Liver (tissue), 9 donors: ENCODE measurements around the gene FOXF2. TPM values are rescaled to one million over a fixed set of nuclear protein-coding genes. Genes with fewer than 3 reads are reported as not detected.

Source experiments
- DNase-seq: peaks from one replicate; pipeline ENCODE4 v3.0.0-alpha.2; 2017; ENCODE audit warnings: low spot score
- H3K27ac ChIP-seq, 2 donors: one replicate each; pipeline ENCODE4 v1.7.0; 2013; ENCODE audit warnings: inconsistent platforms in 2 of 2, low read length in 2 of 2, control low read depth in 1 of 2, low read depth in 1 of 2, mild to moderate bottlenecking in 1 of 2
- H3K27me3 ChIP-seq, 4 donors: one replicate each; pipeline versions ENCODE4 v1.6.1 to v1.7.0; 2013; ENCODE audit warnings: low read length in 3 of 4, inconsistent platforms in 1 of 4, mild to moderate bottlenecking in 1 of 4, moderate library complexity in 1 of 4; ENCODE audit not compliant: control insufficient read depth in 4 of 4, insufficient read depth in 4 of 4
- H3K36me3 ChIP-seq, 4 donors: one replicate each; pipeline versions ENCODE4 v1.6.1 to v1.7.0; 2013; ENCODE audit warnings: low read length in 3 of 4, mild to moderate bottlenecking in 3 of 4, low read depth in 1 of 4, moderate library complexity in 1 of 4; ENCODE audit not compliant: control insufficient read depth in 4 of 4, insufficient read depth in 3 of 4
- H3K4me1 ChIP-seq, 4 donors: one replicate each; pipeline versions ENCODE4 v1.6.1 to v1.7.0; 2013; ENCODE audit warnings: low read length in 3 of 4, mild to moderate bottlenecking in 3 of 4, moderate library complexity in 1 of 4; ENCODE audit not compliant: control insufficient read depth in 4 of 4, insufficient read depth in 4 of 4
- H3K4me3 ChIP-seq, 3 donors: one replicate each; pipeline versions ENCODE4 v1.6.1 to v1.7.0; 2013; ENCODE audit warnings: low read length in 3 of 3, control low read depth in 1 of 3, low read depth in 1 of 3, mild to moderate bottlenecking in 1 of 3
- H3K9ac ChIP-seq, 2 donors: one replicate each; pipeline ENCODE4 v1.7.0; 2013; ENCODE audit warnings: low read length in 2 of 2, mild to moderate bottlenecking in 2 of 2, moderate library complexity in 2 of 2, control low read depth in 1 of 2, low read depth in 1 of 2
- H3K9me3 ChIP-seq, 4 donors: one replicate each; pipeline versions ENCODE4 v1.6.1 to v1.7.0; 2013; ENCODE audit warnings: low read length in 3 of 4; ENCODE audit not compliant: control insufficient read depth in 4 of 4
- EGR1 ChIP-seq, 2 donors: IDR thresholded peaks; 2 replicates each; pipeline ENCODE4 v1.6.1; 2016 to 2018; ENCODE audit warnings: antibody characterized with exemption in 2 of 2, low read depth in 2 of 2
- FOXA1 ChIP-seq: IDR thresholded peaks from 2 replicates; pipeline ENCODE4 v1.6.1; 2016; ENCODE audit warnings: antibody characterized with exemption
- FOXA2 ChIP-seq: IDR thresholded peaks from 2 replicates; pipeline ENCODE4 v1.6.1; 2016; ENCODE audit warnings: antibody characterized with exemption
- HNF4A ChIP-seq, 2 donors: conservative IDR thresholded peaks; 2 replicates each; pipeline ENCODE4 v1.6.1; 2016; ENCODE audit warnings: antibody characterized with exemption in 2 of 2, mild to moderate bottlenecking in 2 of 2
- HNF4G ChIP-seq: IDR thresholded peaks from 2 replicates; pipeline ENCODE4 v1.6.1; 2016; ENCODE audit warnings: antibody characterized with exemption
- JUND ChIP-seq, 2 donors: IDR thresholded peaks; 2 replicates each; pipeline ENCODE4 v1.6.1; 2016; ENCODE audit warnings: antibody characterized with exemption in 2 of 2
- NR2F2 ChIP-seq: IDR thresholded peaks from 2 replicates; pipeline ENCODE4 v1.6.1; 2016; ENCODE audit warnings: antibody characterized with exemption
- RAD21 ChIP-seq, 2 donors: IDR thresholded peaks; 2 replicates each; pipeline ENCODE4 v1.6.1; 2016; ENCODE audit warnings: antibody characterized with exemption in 2 of 2, mild to moderate bottlenecking in 2 of 2
- REST ChIP-seq: IDR thresholded peaks from 2 replicates; pipeline ENCODE4 v1.6.1; 2016; ENCODE audit warnings: antibody characterized with exemption, mild to moderate bottlenecking
- RXRA ChIP-seq, 2 donors: IDR thresholded peaks; 2 replicates each; pipeline ENCODE4 v1.6.1; 2017 to 2018; ENCODE audit warnings: antibody characterized with exemption in 2 of 2, mild to moderate bottlenecking in 1 of 2
- SP1 ChIP-seq: IDR thresholded peaks from 2 replicates; pipeline ENCODE4 v1.6.1; 2018; ENCODE audit warnings: antibody characterized with exemption, mild to moderate bottlenecking
- TAF1 ChIP-seq: conservative IDR thresholded peaks from 2 replicates; pipeline ENCODE4 v1.6.1; 2016; ENCODE audit warnings: antibody characterized with exemption, mild to moderate bottlenecking
- YY1 ChIP-seq: IDR thresholded peaks from 2 replicates; pipeline ENCODE4 v1.6.1; 2016; ENCODE audit warnings: antibody characterized with exemption, mild to moderate bottlenecking
- WGBS: extraction: QIAGEN DNeasy Blood & Tissue Kit; methylation state at CpG from one replicate; pipeline ENCODE4 v1.1.7; 2013; 5-methylcytosine and 5-hydroxymethylcytosine counted together
- polyA plus RNA-seq, 2 donors: library from polyadenylated mRNA; stranded (reverse) in 1 of 2; unstranded in 1 of 2; fragments of 200-250 nt in 1 of 2; fragments of >200 nt in 1 of 2; fragmentation: Nextera tagmentation in 1 of 2; extraction: Ambion mirVana in 1 of 2; gene quantifications; one replicate each; pipeline versions ENCODE4 v1.2.1 to v1.2.3, GENCODE V29; 2013 to 2015
- total RNA-seq, 2 donors: library from RNA; depleted of rRNA; stranded (reverse); fragments of >200 nt; gene quantifications; one replicate each; pipeline ENCODE4 v1.2.3, GENCODE V29; 2014
- TF ChIP-seq, protein P1 (sequence below): IDR thresholded peaks from 2 replicates; pipeline ENCODE4 v1.6.1; 2016; ENCODE audit warnings: antibody characterized with exemption
- TF ChIP-seq, protein P2 (sequence below): fragments of 150-350 bp; IDR thresholded peaks from 2 replicates; pipeline ENCODE4 v1.5.1; 2017; ENCODE audit warnings: improper control_type of control experiment, low read depth, low read length; ENCODE audit not compliant: missing input control
- TF ChIP-seq, protein P3 (sequence below): IDR thresholded peaks from 2 replicates; pipeline ENCODE4 v1.6.1; 2016; ENCODE audit warnings: antibody characterized with exemption
- donor health status: healthy.
- donor health status: healthy.
- donor health status: healthy.
- donor health status: healthy.
- donor health status: healthy.

The FOXF2 gene
- total and polyA plus RNA-seq, 4 donors = 0.05 TPM; not detected in 3

DNA sequence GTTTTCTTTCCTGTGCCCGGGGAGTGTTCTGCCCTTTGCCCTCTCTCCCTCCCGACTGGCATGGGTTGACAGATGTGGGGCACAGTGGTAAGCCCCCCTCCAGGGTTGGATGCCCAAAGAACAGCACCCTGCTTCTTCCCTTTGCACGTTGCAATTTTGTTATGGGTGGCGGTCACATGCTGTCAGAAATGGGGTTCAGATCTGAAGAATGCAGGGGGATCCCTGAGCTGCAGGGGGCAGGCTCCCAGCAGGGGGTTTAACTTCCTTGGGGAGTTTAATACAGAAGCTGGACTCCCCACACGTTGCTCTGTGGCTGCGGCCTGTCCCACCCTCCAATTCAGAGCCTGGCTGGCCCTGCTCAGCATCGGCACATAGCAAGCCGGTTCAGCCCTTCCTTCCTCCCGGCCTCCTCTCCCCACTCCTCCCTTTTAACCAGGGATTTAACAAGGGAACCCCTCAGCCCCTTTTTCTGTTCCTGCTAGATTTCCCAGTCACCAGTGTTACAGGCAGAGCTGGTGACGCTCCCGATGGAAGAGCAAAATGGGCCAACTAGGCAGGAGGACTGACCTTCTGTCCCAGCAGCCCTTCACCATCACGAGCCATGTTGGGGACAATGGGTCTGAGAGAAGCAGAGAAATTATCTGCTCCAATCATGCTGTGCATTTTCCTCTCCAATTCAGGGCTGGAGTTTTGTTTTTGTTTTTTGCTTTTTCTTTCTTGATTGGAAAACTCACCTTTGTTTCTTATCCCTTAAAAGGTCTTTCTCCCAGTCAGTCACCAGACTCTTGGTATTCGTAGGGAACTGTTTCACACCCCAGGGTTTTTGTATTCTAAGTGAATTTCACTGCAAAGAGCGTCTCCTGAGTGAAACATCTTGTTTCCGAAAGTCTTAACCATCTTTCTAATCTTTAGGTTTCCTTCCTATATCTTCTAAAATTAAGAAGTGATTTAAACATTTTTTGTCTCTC lies 6.8 kb downstream of the FOXF2 start:
- Histone ChIP-seq H3K9me3 (no peaks in the 10 kb centered on the region), H3K4me1 (peaks cover 11 to 13% (median 12%) of the 10 kb centered on the region in 4 donors), H3K9ac (no peak overlapping the region), H3K27ac (no peak overlapping the region), H3K27me3 (peaks cover 2 to 25% (median 23%) of the 10 kb centered on the region in 4 donors), H3K4me3 (no peak overlapping the region), H3K36me3 (no peaks in the 10 kb centered on the region)
- WGBS = 43% methylated on average over 15 of the region's 15 CpGs
- no peak for DNase-seq
- TF ChIP-seq HNF4G (no peak), JUND (IDR thresholded peaks at IDR 0.05) (no peak), EGR1 (IDR thresholded peaks at IDR 0.05; ENCODE audit: low read depth in 2 of 2) (no peak), FOXA1 (no peak), FOXA2 (no peak), RXRA (IDR thresholded peaks at IDR 0.05) (no peak), HNF4A (conservative IDR thresholded peaks at IDR 0.05) (no peak), SP1 (no peak), RAD21 (IDR thresholded peaks at IDR 0.05) (no peak), REST (no peak), TAF1 (no peak), YY1 (no peak), NR2F2 (no peak)
- TF ChIP-seq, protein P1, sequence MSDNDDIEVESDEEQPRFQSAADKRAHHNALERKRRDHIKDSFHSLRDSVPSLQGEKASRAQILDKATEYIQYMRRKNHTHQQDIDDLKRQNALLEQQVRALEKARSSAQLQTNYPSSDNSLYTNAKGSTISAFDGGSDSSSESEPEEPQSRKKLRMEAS = no peak
- TF ChIP-seq, protein P2, sequence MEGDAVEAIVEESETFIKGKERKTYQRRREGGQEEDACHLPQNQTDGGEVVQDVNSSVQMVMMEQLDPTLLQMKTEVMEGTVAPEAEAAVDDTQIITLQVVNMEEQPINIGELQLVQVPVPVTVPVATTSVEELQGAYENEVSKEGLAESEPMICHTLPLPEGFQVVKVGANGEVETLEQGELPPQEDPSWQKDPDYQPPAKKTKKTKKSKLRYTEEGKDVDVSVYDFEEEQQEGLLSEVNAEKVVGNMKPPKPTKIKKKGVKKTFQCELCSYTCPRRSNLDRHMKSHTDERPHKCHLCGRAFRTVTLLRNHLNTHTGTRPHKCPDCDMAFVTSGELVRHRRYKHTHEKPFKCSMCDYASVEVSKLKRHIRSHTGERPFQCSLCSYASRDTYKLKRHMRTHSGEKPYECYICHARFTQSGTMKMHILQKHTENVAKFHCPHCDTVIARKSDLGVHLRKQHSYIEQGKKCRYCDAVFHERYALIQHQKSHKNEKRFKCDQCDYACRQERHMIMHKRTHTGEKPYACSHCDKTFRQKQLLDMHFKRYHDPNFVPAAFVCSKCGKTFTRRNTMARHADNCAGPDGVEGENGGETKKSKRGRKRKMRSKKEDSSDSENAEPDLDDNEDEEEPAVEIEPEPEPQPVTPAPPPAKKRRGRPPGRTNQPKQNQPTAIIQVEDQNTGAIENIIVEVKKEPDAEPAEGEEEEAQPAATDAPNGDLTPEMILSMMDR = no peak
- TF ChIP-seq, protein P3, sequence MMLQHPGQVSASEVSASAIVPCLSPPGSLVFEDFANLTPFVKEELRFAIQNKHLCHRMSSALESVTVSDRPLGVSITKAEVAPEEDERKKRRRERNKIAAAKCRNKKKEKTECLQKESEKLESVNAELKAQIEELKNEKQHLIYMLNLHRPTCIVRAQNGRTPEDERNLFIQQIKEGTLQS = no peak
